ENCODE data around the gene USP32.

DNA sequence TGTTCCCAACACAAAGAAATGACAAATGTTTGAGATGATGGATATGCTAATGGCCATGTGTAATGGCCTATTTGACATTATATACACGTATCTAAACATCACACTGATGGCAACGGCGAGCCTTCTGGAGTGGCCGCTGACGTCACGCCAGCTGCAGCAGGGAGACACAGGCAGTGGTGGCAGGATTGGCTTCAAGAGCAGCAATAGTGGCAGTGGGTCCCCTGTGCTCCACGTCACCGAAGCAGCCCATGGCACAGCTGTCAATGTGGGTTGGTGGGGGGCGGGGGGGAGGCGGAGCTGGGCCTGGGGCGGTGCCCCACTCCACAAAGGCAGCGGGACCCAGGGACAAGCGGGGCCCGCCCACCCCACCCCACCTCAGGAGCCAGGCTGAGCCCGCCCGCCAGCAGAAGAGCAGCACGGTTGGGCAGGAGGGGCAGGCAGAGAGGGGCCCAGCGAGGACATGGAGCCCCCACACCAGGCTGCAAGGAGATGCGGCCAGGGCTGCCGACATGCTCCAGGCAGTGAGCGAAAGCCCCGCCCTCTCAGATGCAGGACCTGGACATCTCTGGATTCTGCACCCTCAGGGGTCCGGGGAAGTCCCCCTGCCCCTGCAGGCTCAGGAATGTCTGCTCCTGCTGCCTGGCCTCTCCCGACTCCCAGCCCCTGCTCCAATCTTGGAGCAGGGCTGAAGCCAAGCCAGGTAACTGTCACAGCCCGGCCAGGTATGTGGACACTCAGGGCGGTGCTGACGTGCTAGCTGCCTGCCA is 64.6 kb downstream of the USP32 start:
- TF ChIP-seq POLR2A (IDR thresholded peaks at IDR 0.05) (no peak), CTCF (IDR thresholded peaks at IDR 0.05) (no peak)
